Fibroblast of skin of back (primary cell): ENCODE results near the gene RNH1. TPM values are rescaled to one million over a fixed set of nuclear protein-coding genes. Genes with fewer than 3 reads are reported as not detected.
A peak's percentile ranks its signal among the peaks of the same experiment; 100 is the strongest.

ENCODE experiments used
- DNase-seq: peaks from one replicate; pipeline ENCODE4 v3.0.0-alpha.2; 2013
- polyA plus RNA-seq, 2 experiments: library from polyadenylated mRNA; unstranded; fragments of 120-200 nt; gene quantifications; one replicate each; pipeline ENCODE4 v1.2.1, GENCODE V29; 2013; ENCODE audit not compliant: insufficient read length in 2 of 2

The RNH1 gene
- 220 TPM for polyA plus RNA-seq (2013, experiment 1 of 2; ENCODE audit: insufficient read length)
- 188 TPM for polyA plus RNA-seq (2013, experiment 2 of 2; ENCODE audit: insufficient read length)

GRCh38 chr11:506995-507726 is at the start of gene RNH1:
Gene RNH1, minus strand, starts transcription at chr11:507242. Its CDS starts 5,080 bp downstream, at chr11:502162.
- peak; percentile 92 for DNase-seq

GRCh38 chr11:555780-556661 is 49.0 kb upstream of the RNH1 start:
- DNase-seq, result no peak

GRCh38 chr11:555227-555779 is 48.3 kb upstream of the RNH1 start:
- DNase-seq, result no peak

GRCh38 chr11:554428-555226 is 47.6 kb upstream of the RNH1 start:
- DNase-seq, result no peak

- no peak for DNase-seq
Observed at GRCh38 chr11:553988-554340, 46.9 kb upstream of the RNH1 start.

GRCh38 chr11:553083-553987 is 46.3 kb upstream of the RNH1 start:
- DNase-seq, result no peak

GRCh38 chr11:551596-551995 is 44.6 kb upstream of the RNH1 start:
- no peak for DNase-seq

- DNase-seq, result no peak
Observed at GRCh38 chr11:551131-551530, 44.1 kb upstream of the RNH1 start.

- DNase-seq, result no peak
Observed at GRCh38 chr11:550746-551085, 43.7 kb upstream of the RNH1 start.

GRCh38 chr11:550021-550745 is 43.1 kb upstream of the RNH1 start:
- no peak for DNase-seq

- DNase-seq, result no peak
Observed at GRCh38 chr11:548700-549603, 41.9 kb upstream of the RNH1 start.

GRCh38 chr11:545171-545570 is 38.1 kb upstream of the RNH1 start:
- DNase-seq, result no peak

GRCh38 chr11:544817-545166 is 37.8 kb upstream of the RNH1 start:
- DNase-seq, result no peak

GRCh38 chr11:541433-541885 is 34.4 kb upstream of the RNH1 start:
- DNase-seq, result no peak

GRCh38 chr11:540583-541432 is 33.8 kb upstream of the RNH1 start:
- no peak for DNase-seq

- DNase-seq, result no peak
Observed at GRCh38 chr11:539971-540481, 33.0 kb upstream of the RNH1 start.

- no peak for DNase-seq
Observed at GRCh38 chr11:538431-539051, 31.5 kb upstream of the RNH1 start.
